ENCODE data around the gene KLHDC3. TPM values are rescaled to one million over a fixed set of nuclear protein-coding genes. Genes with fewer than 3 reads are reported as not detected.

Gene KLHDC3
- total and polyA plus RNA-seq, 4 experiments from 2014 or later = 66.6 to 131 (median 73.1) TPM

DNA sequence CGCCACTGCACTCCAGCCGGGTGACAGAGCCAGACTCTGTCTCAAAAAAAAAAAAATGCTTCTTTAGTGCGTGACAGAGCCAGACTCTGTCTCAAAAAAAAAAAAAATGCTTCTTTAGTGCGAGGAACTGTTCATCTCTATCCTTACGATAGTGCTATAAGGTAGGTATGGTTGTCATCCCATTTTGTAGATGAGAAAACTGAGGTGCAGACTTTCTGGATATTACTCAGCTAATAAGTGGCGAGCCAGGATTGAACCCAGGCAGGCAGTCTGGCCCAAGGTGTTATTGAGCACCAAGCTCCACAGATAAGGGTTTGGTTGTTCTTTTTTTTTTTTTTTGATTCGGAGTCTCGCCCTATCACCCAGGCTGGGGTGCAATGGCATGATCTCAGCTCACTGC lies 12.2 kb upstream of the KLHDC3 start:
- H3K27me3 ChIP-seq (ENCODE audit: insufficient read depth, low read length) = no peaks in the 10 kb centered on the region
- intact Hi-C loops (cut with micrococcal nuclease) = no loop called here

DNA sequence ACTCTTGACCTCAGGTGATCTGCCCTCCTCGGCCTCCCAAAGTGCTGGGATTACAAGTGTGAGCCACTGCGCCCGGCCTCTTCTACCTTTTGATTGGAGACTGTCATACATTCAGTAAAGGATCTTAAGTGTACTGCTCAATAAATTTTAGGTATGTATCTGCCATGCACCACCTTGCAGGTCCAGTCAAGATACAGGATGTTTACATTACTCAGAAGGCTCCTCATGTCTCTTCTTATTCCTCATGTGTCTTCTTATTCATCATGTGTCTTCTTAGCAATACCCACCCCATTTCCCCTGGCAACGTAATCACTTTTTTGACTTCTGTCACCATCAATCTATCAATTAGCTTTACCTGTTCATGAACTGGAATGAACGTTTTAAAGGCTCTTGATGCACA lies 8.2 kb upstream of the KLHDC3 start:
- H3K4me3 ChIP-seq (ENCODE audit: low read length in 2 of 2) = no peak overlapping the region
- peak overlapping the region in 2 of 7 donors; percentile 0 to 1 for H3K27ac Mint-ChIP-seq
- peaks cover under 1 to 6% (median 2%) of the 10 kb centered on the region in 4 donors for H3K4me1 Mint-ChIP-seq
- intact Hi-C loops (cut with micrococcal nuclease) = no loop called here
- ChIA-PET CTCF (ENCODE audit: partially characterized antibody) (interaction anchor here (1.9 kb wide), 1 partner anchor 138 kb away, joined by 8 read pairs; no protein-coding TSS in a partner anchor), POLR2A (ENCODE audit: partially characterized antibody) (interaction anchor here (1.5 to 1.6 kb wide), 2 partner anchors 8 to 76 kb away, joined by 5 read pairs; partner anchors contain the start of genes CNPY3 and KLHDC3)
- no peaks in the 10 kb centered on the region for H3K9me3 Mint-ChIP-seq
- no peaks in the 10 kb centered on the region for H3K27me3 ChIP-seq (ENCODE audit: insufficient read depth, low read length)
- H3K27ac ChIP-seq (ENCODE audit: low read depth, low read length) = no peak overlapping the region
- no peaks in the 10 kb centered on the region for H3K4me1 ChIP-seq (ENCODE audit: insufficient read depth, low read length)
- no peak overlapping the region for H3K4me3 Mint-ChIP-seq
- H3K9me3 ChIP-seq (ENCODE audit: control insufficient read depth in 1 of 2, low read length in 2 of 2) = no peaks in the 10 kb centered on the region
- H3K36me3 Mint-ChIP-seq = peaks cover 14 to 47% of the 10 kb centered on the region in 2 donors
- H3K36me3 ChIP-seq (ENCODE audit: insufficient read depth, low read length) = peaks cover 48% of the 10 kb centered on the region
- no peak for DNase-seq
- H3K27me3 Mint-ChIP-seq = no peaks in the 10 kb centered on the region

More for the DNA sequence above, 12.2 kb upstream of the KLHDC3 start:
- CTCF ChIA-PET (ENCODE audit: partially characterized antibody) = interaction anchor here (1.8 kb wide), 1 partner anchor 9 kb away, joined by 4 read pairs; no protein-coding TSS in a partner anchor
- Histone ChIP-seq H3K27ac (ENCODE audit: low read depth, low read length) (no peak overlapping the region), H3K4me1 (ENCODE audit: insufficient read depth, low read length) (no peaks in the 10 kb centered on the region), H3K9me3 (ENCODE audit: control insufficient read depth in 1 of 2, low read length in 2 of 2) (no peaks in the 10 kb centered on the region), H3K36me3 (ENCODE audit: insufficient read depth, low read length) (peaks cover 11% of the 10 kb centered on the region), H3K4me3 (ENCODE audit: low read length in 2 of 2) (no peak overlapping the region)
- Mint-ChIP-seq H3K9me3 (no peaks in the 10 kb centered on the region), H3K27ac (no peak overlapping the region), H3K27me3 (no peaks in the 10 kb centered on the region), H3K4me1 (peaks cover 0 to 4% (median under 1%) of the 10 kb centered on the region in 4 donors), H3K36me3 (peaks cover 9 to 15% of the 10 kb centered on the region in 2 donors), H3K4me3 (no peak overlapping the region)
- no peak for DNase-seq
- POLR2A ChIA-PET (ENCODE audit: partially characterized antibody) = no interaction called here

GRCh38 chr6:43006251-43006650 lies 7.8 kb upstream of the KLHDC3 start:
- POLR2A ChIA-PET (ENCODE audit: partially characterized antibody) = interaction anchor here (1.6 kb wide), 2 partner anchors 27 to 77 kb away, joined by 5 to 9 read pairs; partner anchors contain the start of genes CNPY3 and PEX6
- H3K4me3 Mint-ChIP-seq = no peak overlapping the region

DNA sequence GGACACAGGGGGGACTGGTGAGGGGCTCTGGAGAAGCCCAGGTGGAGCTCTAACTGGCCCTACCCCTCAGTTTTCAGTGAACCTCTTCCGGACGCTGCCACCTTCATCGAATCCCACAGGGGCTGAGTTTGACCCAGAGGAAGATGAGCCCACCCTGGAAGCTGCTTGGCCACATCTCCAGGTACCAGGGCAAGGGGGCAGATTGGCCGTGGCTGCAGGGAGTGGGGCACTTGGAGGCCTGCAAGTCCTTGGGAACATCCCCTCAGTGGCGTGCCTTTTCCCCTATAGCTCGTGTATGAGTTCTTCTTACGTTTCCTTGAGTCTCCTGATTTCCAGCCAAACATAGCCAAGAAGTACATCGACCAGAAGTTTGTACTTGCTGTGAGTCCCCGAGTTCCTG lies 6.9 kb upstream of the KLHDC3 start:
- peaks cover 0 to 2% (median 0%) of the 10 kb centered on the region in 8 donors for H3K9me3 Mint-ChIP-seq
- H3K36me3 Mint-ChIP-seq = peaks cover 14 to 59% of the 10 kb centered on the region in 2 donors
- DNase-seq = no peak
- H3K27me3 ChIP-seq (ENCODE audit: insufficient read depth, low read length) = no peaks in the 10 kb centered on the region
- intact Hi-C loops (cut with micrococcal nuclease) = no loop called here
- peak overlapping the region in 1 of 7 donors; percentile 66 for H3K27ac Mint-ChIP-seq
- peaks cover 7 to 12% (median 12%) of the 10 kb centered on the region in 4 donors for H3K4me1 Mint-ChIP-seq
- H3K4me1 ChIP-seq (ENCODE audit: insufficient read depth, low read length) = peaks cover 7% of the 10 kb centered on the region
- H3K9me3 ChIP-seq (ENCODE audit: control insufficient read depth in 1 of 2, low read length in 2 of 2) = no peaks in the 10 kb centered on the region
- no peaks in the 10 kb centered on the region for H3K27me3 Mint-ChIP-seq
- no peak overlapping the region for H3K4me3 Mint-ChIP-seq
- no peak overlapping the region for H3K27ac ChIP-seq (ENCODE audit: low read depth, low read length)
- ChIA-PET POLR2A (ENCODE audit: partially characterized antibody) (interaction anchor here (1.0 to 1.6 kb wide), 3 partner anchors 23 to 77 kb away, joined by 3 to 9 read pairs (median 5); partner anchors contain the start of genes CNPY3, PEX6 and PPP2R5D), CTCF (ENCODE audit: partially characterized antibody) (no interaction called here)
- peaks cover 61% of the 10 kb centered on the region for H3K36me3 ChIP-seq (ENCODE audit: insufficient read depth, low read length)
- H3K4me3 ChIP-seq (ENCODE audit: low read length in 2 of 2) = no peak overlapping the region

More at GRCh38 chr6:43006251-43006650, 7.8 kb upstream of the KLHDC3 start:
- no peaks in the 10 kb centered on the region for H3K4me1 ChIP-seq (ENCODE audit: insufficient read depth, low read length)
- intact Hi-C loops (cut with micrococcal nuclease) = no loop called here
- H3K36me3 ChIP-seq (ENCODE audit: insufficient read depth, low read length) = peaks cover 52% of the 10 kb centered on the region
- H3K9me3 ChIP-seq (ENCODE audit: control insufficient read depth in 1 of 2, low read length in 2 of 2) = no peaks in the 10 kb centered on the region
- H3K4me3 ChIP-seq (ENCODE audit: low read length in 2 of 2) = no peak overlapping the region
- CTCF ChIA-PET (ENCODE audit: partially characterized antibody) = interaction anchor here (1.9 kb wide), 1 partner anchor 138 kb away, joined by 8 read pairs; no protein-coding TSS in a partner anchor
- Mint-ChIP-seq H3K4me1 (peaks cover 2 to 6% (median 4%) of the 10 kb centered on the region in 4 donors), H3K9me3 (peaks cover 0 to 2% (median 0%) of the 10 kb centered on the region in 8 donors), H3K27me3 (no peaks in the 10 kb centered on the region), H3K27ac (peak overlapping the region in 3 of 7 donors; percentile 1 to 74 (median 37)), H3K36me3 (peaks cover 14 to 51% of the 10 kb centered on the region in 2 donors)
- no peaks in the 10 kb centered on the region for H3K27me3 ChIP-seq (ENCODE audit: insufficient read depth, low read length)
- DNase-seq = no peak
- H3K27ac ChIP-seq (ENCODE audit: low read depth, low read length) = no peak overlapping the region

GRCh38 chr6:43009124-43009523 lies 4.9 kb upstream of the KLHDC3 start:
- POLR2A ChIA-PET (ENCODE audit: partially characterized antibody) = interaction anchor here (1.0 to 1.9 kb wide), 2 partner anchors 13 to 31 kb away, joined by 4 to 5 read pairs; partner anchors contain the start of genes PEX6 and RRP36
- H3K27ac Mint-ChIP-seq = peak overlapping the region in 4 of 7 donors; percentile 34 to 73 (median 48)

GRCh38 chr6:43011207-43011606 lies 2.8 kb upstream of the KLHDC3 start:
- Mint-ChIP-seq H3K4me3 (peak overlapping the region in 2 of 8 donors; percentile 6 to 17), H3K36me3 (peaks cover 10 to 69% of the 10 kb centered on the region in 2 donors), H3K27me3 (no peaks in the 10 kb centered on the region), H3K4me1 (peaks cover 34 to 51% (median 42%) of the 10 kb centered on the region in 4 donors), H3K9me3 (peaks cover 0 to 6% (median 0%) of the 10 kb centered on the region in 8 donors), H3K27ac (peak overlapping the region in 4 of 7 donors; percentile 13 to 83 (median 66))
- intact Hi-C loops (cut with micrococcal nuclease) = loop anchor here (5.0 kb wide), 2 partner anchors 109 to 264 kb away; partner anchors contain the start of gene TBCC
- Histone ChIP-seq H3K4me1 (ENCODE audit: insufficient read depth, low read length) (peaks cover 39% of the 10 kb centered on the region), H3K4me3 (ENCODE audit: low read length in 2 of 2) (no peak overlapping the region), H3K9me3 (ENCODE audit: control insufficient read depth in 1 of 2, low read length in 2 of 2) (no peaks in the 10 kb centered on the region), H3K36me3 (ENCODE audit: insufficient read depth, low read length) (peaks cover 55% of the 10 kb centered on the region), H3K27me3 (ENCODE audit: insufficient read depth, low read length) (no peaks in the 10 kb centered on the region), H3K27ac (ENCODE audit: low read depth, low read length) (no peak overlapping the region)
- POLR2A ChIA-PET (ENCODE audit: partially characterized antibody) = interaction anchor here (0.8 to 1.7 kb wide), 6 partner anchors 23 to 82 kb away, joined by 3 to 7 read pairs (median 4); partner anchors contain the start of genes CNPY3, KLC4, MRPL2 and PEX6
- no peak for DNase-seq
- CTCF ChIA-PET (ENCODE audit: partially characterized antibody) = interaction anchor here (1.1 to 1.8 kb wide), 3 partner anchors 10 to 133 kb away, joined by 3 to 8 read pairs (median 4); a partner anchor contains a TSS

More at GRCh38 chr6:43009124-43009523, 4.9 kb upstream of the KLHDC3 start:
- H3K4me1 ChIP-seq (ENCODE audit: insufficient read depth, low read length) = peaks cover 21% of the 10 kb centered on the region
- Mint-ChIP-seq H3K36me3 (peaks cover 14 to 69% of the 10 kb centered on the region in 2 donors), H3K9me3 (peaks cover 0 to 4% (median 0%) of the 10 kb centered on the region in 8 donors), H3K4me1 (peaks cover 25 to 32% (median 30%) of the 10 kb centered on the region in 4 donors), H3K27me3 (no peaks in the 10 kb centered on the region), H3K4me3 (no peak overlapping the region)
- H3K9me3 ChIP-seq (ENCODE audit: control insufficient read depth in 1 of 2, low read length in 2 of 2) = no peaks in the 10 kb centered on the region
- intact Hi-C loops (cut with micrococcal nuclease) = loop anchor here (1.0 kb wide), 1 partner anchor 134 kb away; no protein-coding TSS in a partner anchor
- peaks cover 55% of the 10 kb centered on the region for H3K36me3 ChIP-seq (ENCODE audit: insufficient read depth, low read length)
- CTCF ChIA-PET (ENCODE audit: partially characterized antibody) = interaction anchor here (1.0 to 1.9 kb wide), 3 partner anchors 13 to 134 kb away, joined by 3 to 16 read pairs (median 3); no protein-coding TSS in a partner anchor
- no peak overlapping the region for H3K4me3 ChIP-seq (ENCODE audit: low read length in 2 of 2)
- H3K27ac ChIP-seq (ENCODE audit: low read depth, low read length) = no peak overlapping the region
- peak in 2 of 5 donors; percentile 23 to 33 for DNase-seq
- H3K27me3 ChIP-seq (ENCODE audit: insufficient read depth, low read length) = no peaks in the 10 kb centered on the region

- H3K36me3 Mint-ChIP-seq = peaks cover 8 to 62% of the 10 kb centered on the region in 2 donors
- peaks cover 36 to 62% (median 48%) of the 10 kb centered on the region in 4 donors for H3K4me1 Mint-ChIP-seq
- intact Hi-C loops (cut with micrococcal nuclease) = loop anchor here (5.0 kb wide), 2 partner anchors 110 to 265 kb away; partner anchors contain the start of gene TBCC
- H3K4me1 ChIP-seq (ENCODE audit: insufficient read depth, low read length) = peaks cover 51% of the 10 kb centered on the region
- H3K4me3 ChIP-seq (ENCODE audit: low read length in 2 of 2) = no peak overlapping the region
- H3K27me3 Mint-ChIP-seq = no peaks in the 10 kb centered on the region
- no peaks in the 10 kb centered on the region for H3K27me3 ChIP-seq (ENCODE audit: insufficient read depth, low read length)
- H3K4me3 Mint-ChIP-seq = peak overlapping the region; percentile 59 to 97 (median 92)
- H3K9me3 ChIP-seq (ENCODE audit: control insufficient read depth in 1 of 2, low read length in 2 of 2) = no peaks in the 10 kb centered on the region
- peak overlapping the region; percentile 71 for H3K27ac ChIP-seq (ENCODE audit: low read depth, low read length)
- H3K36me3 ChIP-seq (ENCODE audit: insufficient read depth, low read length) = peaks cover 45% of the 10 kb centered on the region
- CTCF ChIA-PET (ENCODE audit: partially characterized antibody) = interaction anchor here (0.9 to 1.4 kb wide), 2 partner anchors 131 to 132 kb away, joined by 3 to 4 read pairs; no protein-coding TSS in a partner anchor
- no peak for DNase-seq
- POLR2A ChIA-PET (ENCODE audit: partially characterized antibody) = interaction anchor here (1.0 to 5.5 kb wide), 10 partner anchors 9 to 415 kb away, joined by 3 to 73 read pairs (median 6); partner anchors contain the start of genes ABCC10, CNPY3, CUL7 and KLC4
- H3K27ac Mint-ChIP-seq = peak overlapping the region; percentile 64 to 98 (median 93)
- peaks cover 0 to 6% (median 0%) of the 10 kb centered on the region in 8 donors for H3K9me3 Mint-ChIP-seq
These were observed 1.7 kb upstream of the KLHDC3 start for GRCh38 chr6:43012364-43012763.
